ENCODE data around the gene TRIM58.

TRIM58 gene

DNA sequence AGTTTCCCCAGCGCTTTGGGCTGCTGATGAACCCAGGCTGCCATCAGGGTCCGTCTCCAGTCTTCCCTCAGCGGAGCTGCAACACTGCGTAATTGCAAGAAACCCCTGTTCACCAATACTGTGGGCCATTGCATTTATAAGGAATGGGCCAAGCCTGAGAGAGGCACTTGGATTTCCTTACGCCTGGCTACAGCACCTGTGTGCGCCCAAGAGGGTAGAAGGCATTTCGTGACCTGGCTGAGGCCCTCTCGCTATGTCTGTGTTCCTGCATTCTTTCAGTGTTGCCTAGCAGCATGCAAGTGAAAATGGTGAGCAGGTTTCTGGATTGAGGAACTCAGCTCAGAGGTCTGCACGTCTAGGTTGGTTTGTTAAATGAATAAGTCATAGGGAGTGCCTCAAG, 26.4 kb downstream of the TRIM58 start:
- Histone ChIP-seq H3K36me3 (ENCODE audit: control insufficient read depth in 2 of 2, insufficient read depth in 1 of 2, low read length in 2 of 2) (no peaks in the 10 kb centered on the region), H3K4me3 (ENCODE audit: low read depth, low read length) (no peak overlapping the region), H3K4me1 (ENCODE audit: control insufficient read depth, insufficient read depth, low read length) (no peaks in the 10 kb centered on the region), H3K27ac (ENCODE audit: extremely low read depth, low read depth, low read length) (no peak overlapping the region), H3K9me3 (ENCODE audit: control insufficient read depth, insufficient read depth, low read depth, low read length) (no peaks in the 10 kb centered on the region)
- TF ChIP-seq ZNF837 (tag by site-specific recombination; IDR thresholded peaks at IDR 0.05) (no peak), ZNF23 (tag by site-specific recombination; IDR thresholded peaks at IDR 0.05; ENCODE audit: borderline replicate concordance) (no peak), SP7 (tag by site-specific recombination; IDR thresholded peaks at IDR 0.05) (no peak), ZBTB1 (tag by site-specific recombination; IDR thresholded peaks at IDR 0.05) (no peak), ZNF169 (tag by site-specific recombination; IDR thresholded peaks at IDR 0.05) (no peak), GLIS2 (tag by site-specific recombination; IDR thresholded peaks at IDR 0.05) (no peak), ZBTB17 (tag by site-specific recombination; IDR thresholded peaks at IDR 0.05) (no peak), GFI1B (tag by site-specific recombination; IDR thresholded peaks at IDR 0.05) (no peak), ZNF621 (tag by site-specific recombination; IDR thresholded peaks at IDR 0.05) (no peak), ZNF600 (tag by site-specific recombination; IDR thresholded peaks at IDR 0.05) (no peak), ZNF664 (tag by site-specific recombination; IDR thresholded peaks at IDR 0.05) (no peak), ZNF133 (tag by site-specific recombination; IDR thresholded peaks at IDR 0.05) (no peak), ZNF560 (tag by site-specific recombination; IDR thresholded peaks at IDR 0.05; ENCODE audit: borderline replicate concordance) (no peak), ZNF571 (tag by site-specific recombination; IDR thresholded peaks at IDR 0.05) (no peak)
- TF ChIP-seq, protein P1, sequence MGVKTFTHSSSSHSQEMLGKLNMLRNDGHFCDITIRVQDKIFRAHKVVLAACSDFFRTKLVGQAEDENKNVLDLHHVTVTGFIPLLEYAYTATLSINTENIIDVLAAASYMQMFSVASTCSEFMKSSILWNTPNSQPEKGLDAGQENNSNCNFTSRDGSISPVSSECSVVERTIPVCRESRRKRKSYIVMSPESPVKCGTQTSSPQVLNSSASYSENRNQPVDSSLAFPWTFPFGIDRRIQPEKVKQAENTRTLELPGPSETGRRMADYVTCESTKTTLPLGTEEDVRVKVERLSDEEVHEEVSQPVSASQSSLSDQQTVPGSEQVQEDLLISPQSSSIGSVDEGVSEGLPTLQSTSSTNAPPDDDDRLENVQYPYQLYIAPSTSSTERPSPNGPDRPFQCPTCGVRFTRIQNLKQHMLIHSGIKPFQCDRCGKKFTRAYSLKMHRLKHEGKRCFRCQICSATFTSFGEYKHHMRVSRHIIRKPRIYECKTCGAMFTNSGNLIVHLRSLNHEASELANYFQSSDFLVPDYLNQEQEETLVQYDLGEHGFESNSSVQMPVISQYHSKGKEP (tag by site-specific recombination; IDR thresholded peaks at IDR 0.05) = no peak
- ChIA-PET POLR2A (no interaction called here), CTCF (no interaction called here)

GRCh38 chr1:247884797-247885413, 27.9 kb downstream of the TRIM58 start:
- ChIA-PET POLR2A (no interaction called here), CTCF (interaction anchor here (0.6 kb wide), 1 partner anchor 237 kb away, joined by 4 read pairs; no protein-coding TSS in a partner anchor)
- no peak overlapping the region for H3K27ac ChIP-seq (ENCODE audit: extremely low read depth, low read depth, low read length)
- no peaks in the 10 kb centered on the region for H3K36me3 ChIP-seq (ENCODE audit: control insufficient read depth in 2 of 2, insufficient read depth in 1 of 2, low read length in 2 of 2)
- H3K4me3 ChIP-seq (ENCODE audit: low read depth, low read length) = no peak overlapping the region
- H3K9me3 ChIP-seq (ENCODE audit: control insufficient read depth, insufficient read depth, low read depth, low read length) = no peaks in the 10 kb centered on the region
- H3K4me1 ChIP-seq (ENCODE audit: control insufficient read depth, insufficient read depth, low read length) = no peaks in the 10 kb centered on the region
- TF ChIP-seq ZBTB11 (tag by site-specific recombination; conservative IDR thresholded peaks at IDR 0.05; ENCODE audit: low read depth) (no peak), ZNF701 (tag by site-specific recombination; IDR thresholded peaks at IDR 0.05) (no peak), ZNF24 (tag by site-specific recombination; IDR thresholded peaks at IDR 0.05) (no peak), AEBP2 (tag by site-specific recombination; IDR thresholded peaks at IDR 0.05; ENCODE audit: borderline replicate concordance) (no peak), ZNF211 (tag by site-specific recombination; IDR thresholded peaks at IDR 0.05; ENCODE audit: low read depth) (no peak), ATF2 (tag by site-specific recombination; IDR thresholded peaks at IDR 0.05; ENCODE audit: low read depth) (no peak), ZBTB17 (tag by site-specific recombination; IDR thresholded peaks at IDR 0.05) (no peak)
- TF ChIP-seq, protein P2, sequence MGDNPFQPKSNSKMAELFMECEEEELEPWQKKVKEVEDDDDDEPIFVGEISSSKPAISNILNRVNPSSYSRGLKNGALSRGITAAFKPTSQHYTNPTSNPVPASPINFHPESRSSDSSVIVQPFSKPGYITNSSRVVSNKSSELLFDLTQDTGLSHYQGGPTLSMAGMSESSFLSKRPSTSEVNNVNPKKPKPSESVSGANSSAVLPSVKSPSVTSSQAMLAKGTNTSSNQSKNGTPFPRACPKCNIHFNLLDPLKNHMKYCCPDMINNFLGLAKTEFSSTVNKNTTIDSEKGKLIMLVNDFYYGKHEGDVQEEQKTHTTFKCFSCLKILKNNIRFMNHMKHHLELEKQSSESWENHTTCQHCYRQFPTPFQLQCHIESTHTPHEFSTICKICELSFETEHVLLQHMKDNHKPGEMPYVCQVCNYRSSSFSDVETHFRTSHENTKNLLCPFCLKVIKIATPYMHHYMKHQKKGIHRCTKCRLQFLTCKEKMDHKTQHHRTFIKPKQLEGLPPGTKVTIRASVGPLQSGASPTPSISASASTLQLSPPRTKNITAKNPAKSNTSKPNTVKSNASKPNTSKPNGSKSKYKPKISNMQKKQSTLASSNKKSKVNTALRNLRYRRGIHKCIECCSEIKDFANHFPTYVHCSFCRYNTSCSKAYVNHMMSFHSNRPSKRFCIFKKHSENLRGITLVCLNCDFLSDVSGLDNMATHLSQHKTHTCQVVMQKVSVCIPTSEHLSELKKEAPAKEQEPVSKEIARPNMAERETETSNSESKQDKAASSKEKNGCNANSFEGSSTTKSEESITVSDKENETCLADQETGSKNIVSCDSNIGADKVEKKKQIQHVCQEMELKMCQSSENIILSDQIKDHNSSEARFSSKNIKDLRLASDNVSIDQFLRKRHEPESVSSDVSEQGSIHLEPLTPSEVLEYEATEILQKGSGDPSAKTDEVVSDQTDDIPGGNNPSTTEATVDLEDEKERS (tag by site-specific recombination; IDR thresholded peaks at IDR 0.05) = no peak
- TF ChIP-seq, protein P3, sequence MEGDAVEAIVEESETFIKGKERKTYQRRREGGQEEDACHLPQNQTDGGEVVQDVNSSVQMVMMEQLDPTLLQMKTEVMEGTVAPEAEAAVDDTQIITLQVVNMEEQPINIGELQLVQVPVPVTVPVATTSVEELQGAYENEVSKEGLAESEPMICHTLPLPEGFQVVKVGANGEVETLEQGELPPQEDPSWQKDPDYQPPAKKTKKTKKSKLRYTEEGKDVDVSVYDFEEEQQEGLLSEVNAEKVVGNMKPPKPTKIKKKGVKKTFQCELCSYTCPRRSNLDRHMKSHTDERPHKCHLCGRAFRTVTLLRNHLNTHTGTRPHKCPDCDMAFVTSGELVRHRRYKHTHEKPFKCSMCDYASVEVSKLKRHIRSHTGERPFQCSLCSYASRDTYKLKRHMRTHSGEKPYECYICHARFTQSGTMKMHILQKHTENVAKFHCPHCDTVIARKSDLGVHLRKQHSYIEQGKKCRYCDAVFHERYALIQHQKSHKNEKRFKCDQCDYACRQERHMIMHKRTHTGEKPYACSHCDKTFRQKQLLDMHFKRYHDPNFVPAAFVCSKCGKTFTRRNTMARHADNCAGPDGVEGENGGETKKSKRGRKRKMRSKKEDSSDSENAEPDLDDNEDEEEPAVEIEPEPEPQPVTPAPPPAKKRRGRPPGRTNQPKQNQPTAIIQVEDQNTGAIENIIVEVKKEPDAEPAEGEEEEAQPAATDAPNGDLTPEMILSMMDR (tag by site-specific recombination; IDR thresholded peaks at IDR 0.05) = no peak
